Psoas muscle (tissue), 8 donors: ENCODE data around the gene PDSS1. TPM values are rescaled to one million over a fixed set of nuclear protein-coding genes. Genes with fewer than 3 reads are reported as not detected.

Experiments
- ATAC-seq, 4 donors: fragments of 200-7000 bp; cut with Tn5 transposase; one replicate each; pipeline ENCODE4 v1.9.1; 2020; ENCODE audit warnings: moderate library complexity in 3 of 4, mild to moderate bottlenecking in 2 of 4
- DNase-seq, 2 donors: peaks; one replicate each; pipeline ENCODE4 v3.0.0-alpha.2; 2020
- H3K27ac ChIP-seq: fragments of 200-600 bp; one replicate; pipeline ENCODE4 v1.8.0; 2022
- H3K27me3 ChIP-seq, 3 donors: fragments of 200-600 bp in 1 of 3; one replicate each; pipeline versions ENCODE4 v1.6.1 to v1.8.0; 2013 to 2022; ENCODE audit warnings: low read length in 2 of 3, mild to moderate bottlenecking in 2 of 3, moderate library complexity in 1 of 3; ENCODE audit not compliant: insufficient read depth in 3 of 3
- H3K36me3 ChIP-seq, 2 donors: fragments of 200-600 bp in 1 of 2; one replicate each; pipeline versions ENCODE4 v1.6.1 to v1.8.0; 2013 to 2022; ENCODE audit warnings: low read depth in 1 of 2, mild to moderate bottlenecking in 1 of 2, moderate library complexity in 1 of 2; ENCODE audit not compliant: insufficient read depth in 1 of 2
- H3K4me1 ChIP-seq: fragments of 200-600 bp; one replicate; pipeline ENCODE4 v1.8.0; 2022
- H3K4me3 ChIP-seq: fragments of 200-600 bp; one replicate; pipeline ENCODE4 v1.8.0; 2022; ENCODE audit warnings: mild to moderate bottlenecking
- H3K9me3 ChIP-seq: fragments of 200-600 bp; one replicate; pipeline ENCODE4 v1.8.0; 2022
- CTCF ChIP-seq: fragments of 200-600 bp; IDR thresholded peaks from one replicate; pipeline ENCODE4 v1.8.0; 2022; ENCODE audit warnings: antibody characterized with exemption
- WGBS, 3 donors: extraction: QIAGEN DNeasy Blood & Tissue Kit; methylation state at CpG; one replicate each; pipeline versions ENCODE4 v1.1.6 to v1.1.7; 2013; 5-methylcytosine and 5-hydroxymethylcytosine counted together
- intact Hi-C, 2 donors: fragments of 100-400 bp; cut with DNase I; formaldehyde crosslinking; loops; one replicate each; pipeline versions ENCODE4 v1.11.0 to v1.14.2; 2022
- polyA plus RNA-seq, 3 donors: library from polyadenylated mRNA; stranded (reverse); fragments of 200-250 nt; gene quantifications; one replicate each; pipeline ENCODE4 v1.2.3, GENCODE V29; 2013
- total RNA-seq, 4 donors: library from RNA; stranded (reverse); fragmentation: NEBNext Ultra II Directional in 2 of 4; extraction: Animal tissue kit (Norgen Biotek cat#: 25700) in 2 of 4; gene quantifications; one replicate each; pipeline versions ENCODE4 v1.2.1 to v1.2.4, GENCODE V29; 2021 to 2023
- donor health status: healthy with polysubstance abuse.
- donor health status: DM: no; HTN: no; CAD: no; lungs with moderate emphysema.
- donor health status: Bipolar disorder and iron deficiency.
- donor health status: healthy.
- donor health status: DM: yes; HTN: yes; CAD: no.
- donor health status: DM: no; HTN: no; CAD: no.
- donor health status: DM: no; HTN: no; CAD: no.
- donor health status: DM: yes; HTN: yes; CAD: no.

Gene PDSS1
- total and polyA plus RNA-seq, 7 donors = 4.3 to 51.9 (median 13.4) TPM

GRCh38 chr10:26714415-26715136 lies 17.1 kb downstream of the PDSS1 start:
- H3K27ac ChIP-seq = no peak overlapping the region
- intact Hi-C loops = no loop called here
- H3K36me3 ChIP-seq = peaks cover 3 to 43% of the 10 kb centered on the region in 2 donors
- WGBS, 3 donors = 92 to 100% (median 94%) methylated on average over 1 of the region's 1 CpG
- no peaks in the 10 kb centered on the region for H3K9me3 ChIP-seq
- no peaks in the 10 kb centered on the region for H3K4me1 ChIP-seq
- DNase-seq (no peak), ATAC-seq (no peak)
- H3K4me3 ChIP-seq = no peak overlapping the region
- TF ChIP-seq CTCF = no peak
- no peaks in the 10 kb centered on the region for H3K27me3 ChIP-seq

GRCh38 chr10:26715137-26715487 lies 17.6 kb downstream of the PDSS1 start:
- no peak overlapping the region for H3K27ac ChIP-seq
- H3K27me3 ChIP-seq = no peaks in the 10 kb centered on the region
- ATAC-seq = no peak
- 82 to 93% (median 85%) methylated on average over 2 of the region's 2 CpGs for WGBS, 3 donors
- DNase-seq = no peak
- no peak for TF ChIP-seq CTCF
- H3K4me3 ChIP-seq = no peak overlapping the region
- H3K4me1 ChIP-seq = no peaks in the 10 kb centered on the region
- peaks cover 3 to 41% of the 10 kb centered on the region in 2 donors for H3K36me3 ChIP-seq
- intact Hi-C loops = no loop called here
- no peaks in the 10 kb centered on the region for H3K9me3 ChIP-seq

- H3K4me3 ChIP-seq = no peak overlapping the region
- no peak overlapping the region for H3K27ac ChIP-seq
- no peaks in the 10 kb centered on the region for H3K27me3 ChIP-seq
- no peaks in the 10 kb centered on the region for H3K9me3 ChIP-seq
- intact Hi-C loops = no loop called here
- WGBS, 3 donors = 82 to 99% (median 88%) methylated on average over 7 of the region's 7 CpGs
- DNase-seq (no peak), ATAC-seq (no peak)
- H3K36me3 ChIP-seq = peaks cover 2 to 52% of the 10 kb centered on the region in 2 donors
- no peaks in the 10 kb centered on the region for H3K4me1 ChIP-seq
- TF ChIP-seq CTCF = no peak
Observed at GRCh38 chr10:26717476-26717875, 20.0 kb downstream of the PDSS1 start.

DNA sequence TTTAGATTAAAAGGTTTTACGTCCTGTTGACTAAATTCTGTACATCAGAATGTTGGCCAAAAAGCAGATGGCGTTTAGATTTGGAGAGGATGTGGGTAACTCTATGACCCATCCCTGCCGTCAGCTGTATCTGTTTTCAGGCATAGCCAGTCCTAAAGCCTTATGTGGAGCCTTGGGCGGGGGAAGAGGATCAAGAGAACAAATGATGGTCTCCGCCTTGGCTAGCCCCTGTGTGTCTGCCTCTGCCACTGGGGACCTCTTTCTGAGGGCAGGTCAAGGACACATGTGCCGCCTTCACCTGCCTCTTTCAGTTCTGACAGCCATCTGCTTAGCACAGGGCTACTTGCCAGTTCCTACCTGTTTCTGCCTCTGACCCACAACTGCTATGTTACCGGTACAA lies 24.1 kb downstream of the PDSS1 start:
- H3K4me3 ChIP-seq = no peak overlapping the region
- no peak overlapping the region for H3K27ac ChIP-seq
- H3K4me1 ChIP-seq = no peaks in the 10 kb centered on the region
- DNase-seq = no peak
- no peak for TF ChIP-seq CTCF
- intact Hi-C loops = no loop called here
- H3K36me3 ChIP-seq = peaks cover 2 to 71% of the 10 kb centered on the region in 2 donors
- H3K9me3 ChIP-seq = no peaks in the 10 kb centered on the region
- no peak for ATAC-seq
- H3K27me3 ChIP-seq = no peaks in the 10 kb centered on the region
- WGBS, 3 donors = 92 to 96% (median 94%) methylated on average over 7 of the region's 7 CpGs

DNA sequence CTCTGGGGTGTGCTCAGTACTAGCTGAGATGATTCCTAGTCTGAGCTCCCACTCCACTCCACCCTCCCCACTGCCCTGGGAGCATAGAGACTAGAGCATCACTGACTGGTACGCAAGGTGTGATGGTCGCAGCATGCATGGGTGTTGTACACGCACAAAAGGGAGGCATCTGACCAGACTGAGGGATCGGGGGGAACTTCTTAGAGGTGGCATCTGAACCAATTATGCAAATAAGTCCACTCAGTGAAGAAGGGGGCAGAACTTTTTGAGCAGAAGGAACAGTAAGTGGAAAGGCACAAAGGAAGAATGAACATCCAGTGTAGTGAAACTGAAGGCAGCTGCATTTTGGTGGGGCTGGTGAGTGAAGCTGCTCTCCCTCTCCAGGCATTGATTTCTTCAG lies 25.5 kb downstream of the PDSS1 start:
- WGBS, 3 donors = 82 to 98% (median 94%) methylated on average over 4 of the region's 4 CpGs

More for the DNA sequence above, 25.5 kb downstream of the PDSS1 start:
- Histone ChIP-seq H3K27me3 (no peaks in the 10 kb centered on the region), H3K4me3 (no peak overlapping the region), H3K4me1 (no peaks in the 10 kb centered on the region), H3K9me3 (no peaks in the 10 kb centered on the region), H3K36me3 (peaks cover 2 to 68% of the 10 kb centered on the region in 2 donors), H3K27ac (no peak overlapping the region)
- no peak for ATAC-seq
- intact Hi-C loops = no loop called here
- no peak for DNase-seq
- TF ChIP-seq CTCF = no peak
